Measurements from ENCODE around the gene KRTAP10-12.

Gene KRTAP10-12

GRCh38 chr21:44667612-44668011 is 29.4 kb upstream of the KRTAP10-12 start:
- no peaks in the 10 kb centered on the region for H3K79me2 ChIP-seq (ENCODE audit: low read length)
- TF ChIP-seq EZH2phosphoT487 (IDR thresholded peaks at IDR 0.05; ENCODE audit: low read depth), result no peak
- TF ChIP-seq, protein P1, sequence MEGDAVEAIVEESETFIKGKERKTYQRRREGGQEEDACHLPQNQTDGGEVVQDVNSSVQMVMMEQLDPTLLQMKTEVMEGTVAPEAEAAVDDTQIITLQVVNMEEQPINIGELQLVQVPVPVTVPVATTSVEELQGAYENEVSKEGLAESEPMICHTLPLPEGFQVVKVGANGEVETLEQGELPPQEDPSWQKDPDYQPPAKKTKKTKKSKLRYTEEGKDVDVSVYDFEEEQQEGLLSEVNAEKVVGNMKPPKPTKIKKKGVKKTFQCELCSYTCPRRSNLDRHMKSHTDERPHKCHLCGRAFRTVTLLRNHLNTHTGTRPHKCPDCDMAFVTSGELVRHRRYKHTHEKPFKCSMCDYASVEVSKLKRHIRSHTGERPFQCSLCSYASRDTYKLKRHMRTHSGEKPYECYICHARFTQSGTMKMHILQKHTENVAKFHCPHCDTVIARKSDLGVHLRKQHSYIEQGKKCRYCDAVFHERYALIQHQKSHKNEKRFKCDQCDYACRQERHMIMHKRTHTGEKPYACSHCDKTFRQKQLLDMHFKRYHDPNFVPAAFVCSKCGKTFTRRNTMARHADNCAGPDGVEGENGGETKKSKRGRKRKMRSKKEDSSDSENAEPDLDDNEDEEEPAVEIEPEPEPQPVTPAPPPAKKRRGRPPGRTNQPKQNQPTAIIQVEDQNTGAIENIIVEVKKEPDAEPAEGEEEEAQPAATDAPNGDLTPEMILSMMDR (IDR thresholded peaks at IDR 0.05; ENCODE audit: low read depth, low read length), result no peak
- no peak overlapping the region for H3K27ac ChIP-seq (ENCODE audit: low read length)
- H3K4me2 ChIP-seq (ENCODE audit: low read length), result no peak overlapping the region
- H3K9me3 ChIP-seq (ENCODE audit: insufficient read depth, low read length), result no peaks in the 10 kb centered on the region
- no peaks in the 10 kb centered on the region for H3K36me3 ChIP-seq (replicated peaks; ENCODE audit: low read depth, low read length)
- H4K20me1 ChIP-seq (ENCODE audit: insufficient read depth, low read length), result no peaks in the 10 kb centered on the region
- no peaks in the 10 kb centered on the region for H3K4me1 ChIP-seq (ENCODE audit: low read length)
- no peak overlapping the region for H2AFZ ChIP-seq (ENCODE audit: low read depth, low read length)
- H3K9ac ChIP-seq (ENCODE audit: low read length), result no peak overlapping the region
- no peaks in the 10 kb centered on the region; the same call in 1 of the 2 replicates for H3K27me3 ChIP-seq (ENCODE audit: low read depth, low read length)
- no peak overlapping the region for H3K4me3 ChIP-seq (ENCODE audit: low read length)

GRCh38 chr21:44670642-44671432 is 26.1 kb upstream of the KRTAP10-12 start:
- no peak overlapping the region for H3K4me2 ChIP-seq (ENCODE audit: low read length)
- no peak overlapping the region for H3K27ac ChIP-seq (ENCODE audit: low read length)
- H3K4me3 ChIP-seq (ENCODE audit: low read length), result no peak overlapping the region
- no peak overlapping the region for H2AFZ ChIP-seq (ENCODE audit: low read depth, low read length)
- no peaks in the 10 kb centered on the region for H4K20me1 ChIP-seq (ENCODE audit: insufficient read depth, low read length)
- no peaks in the 10 kb centered on the region for H3K9me3 ChIP-seq (ENCODE audit: insufficient read depth, low read length)
- no peak overlapping the region for H3K9ac ChIP-seq (ENCODE audit: low read length)
- no peaks in the 10 kb centered on the region; the same call in 1 of the 2 replicates for H3K27me3 ChIP-seq (ENCODE audit: low read depth, low read length)
- TF ChIP-seq, protein P1 (IDR thresholded peaks at IDR 0.05; ENCODE audit: low read depth, low read length), result no peak
- TF ChIP-seq EZH2phosphoT487 (IDR thresholded peaks at IDR 0.05; ENCODE audit: low read depth), result no peak
- no peaks in the 10 kb centered on the region for H3K36me3 ChIP-seq (replicated peaks; ENCODE audit: low read depth, low read length)
- no peaks in the 10 kb centered on the region for H3K79me2 ChIP-seq (ENCODE audit: low read length)
- H3K4me1 ChIP-seq (ENCODE audit: low read length), result no peaks in the 10 kb centered on the region

GRCh38 chr21:44671911-44672310 is 25.1 kb upstream of the KRTAP10-12 start:
- H3K4me1 ChIP-seq (ENCODE audit: low read length), result no peaks in the 10 kb centered on the region
- H3K27ac ChIP-seq (ENCODE audit: low read length), result no peak overlapping the region
- H3K79me2 ChIP-seq (ENCODE audit: low read length), result no peaks in the 10 kb centered on the region

DNA sequence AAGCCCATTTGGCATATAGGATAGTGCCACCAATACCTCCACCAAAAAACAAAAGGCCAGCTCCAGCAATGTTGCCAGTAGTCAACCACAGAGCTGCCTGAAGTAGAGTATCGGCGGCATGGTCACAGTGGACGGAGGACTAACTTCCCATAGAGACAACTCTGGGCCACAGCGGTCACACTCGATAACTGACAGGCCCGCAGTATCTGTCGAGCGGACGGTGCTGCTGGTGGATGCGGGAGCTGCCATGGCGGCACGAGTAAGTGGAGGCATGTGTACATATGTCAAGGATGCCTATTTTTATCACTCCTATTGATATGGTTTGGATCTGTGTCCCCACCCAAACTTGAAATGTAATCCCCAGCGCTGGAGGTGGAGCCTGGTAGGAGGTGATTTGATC is 19.1 kb upstream of the KRTAP10-12 start:
- no peaks in the 10 kb centered on the region for H4K20me1 ChIP-seq (ENCODE audit: insufficient read depth, low read length)
- no peak overlapping the region for H3K9ac ChIP-seq (ENCODE audit: low read length)
- no peaks in the 10 kb centered on the region for H3K9me3 ChIP-seq (ENCODE audit: insufficient read depth, low read length)
- no peak overlapping the region for H3K4me2 ChIP-seq (ENCODE audit: low read length)
- H3K4me1 ChIP-seq (ENCODE audit: low read length), result no peaks in the 10 kb centered on the region
- no peak overlapping the region for H3K4me3 ChIP-seq (ENCODE audit: low read length)
- TF ChIP-seq, protein P1 (IDR thresholded peaks at IDR 0.05; ENCODE audit: low read depth, low read length), result no peak
- TF ChIP-seq EZH2phosphoT487 (IDR thresholded peaks at IDR 0.05; ENCODE audit: low read depth), result no peak
- no peaks in the 10 kb centered on the region for H3K36me3 ChIP-seq (replicated peaks; ENCODE audit: low read depth, low read length)
- H3K79me2 ChIP-seq (ENCODE audit: low read length), result no peaks in the 10 kb centered on the region
- no peak overlapping the region for H3K27ac ChIP-seq (ENCODE audit: low read length)
- no peaks in the 10 kb centered on the region; the same call in 1 of the 2 replicates for H3K27me3 ChIP-seq (ENCODE audit: low read depth, low read length)
- no peak overlapping the region for H2AFZ ChIP-seq (ENCODE audit: low read depth, low read length)

More at GRCh38 chr21:44671911-44672310, 25.1 kb upstream of the KRTAP10-12 start:
- Histone ChIP-seq H3K9me3 (ENCODE audit: insufficient read depth, low read length) (no peaks in the 10 kb centered on the region), H3K4me2 (ENCODE audit: low read length) (no peak overlapping the region), H3K36me3 (replicated peaks; ENCODE audit: low read depth, low read length) (no peaks in the 10 kb centered on the region), H3K27me3 (ENCODE audit: low read depth, low read length) (no peaks in the 10 kb centered on the region; the same call in 1 of the 2 replicates), H3K9ac (ENCODE audit: low read length) (no peak overlapping the region), H2AFZ (ENCODE audit: low read depth, low read length) (no peak overlapping the region), H4K20me1 (ENCODE audit: insufficient read depth, low read length) (no peaks in the 10 kb centered on the region), H3K4me3 (ENCODE audit: low read length) (no peak overlapping the region)
- no peak for TF ChIP-seq EZH2phosphoT487 (IDR thresholded peaks at IDR 0.05; ENCODE audit: low read depth)
- TF ChIP-seq, protein P1 (IDR thresholded peaks at IDR 0.05; ENCODE audit: low read depth, low read length), result no peak
